ENCODE data around the gene ACE2. TPM values are rescaled to one million over a fixed set of nuclear protein-coding genes. Genes with fewer than 3 reads are reported as not detected.

Gene ACE2
- total RNA-seq, 4 donors from 2014 or later = 6.2 to 76.3 (median 21.5) TPM

DNA sequence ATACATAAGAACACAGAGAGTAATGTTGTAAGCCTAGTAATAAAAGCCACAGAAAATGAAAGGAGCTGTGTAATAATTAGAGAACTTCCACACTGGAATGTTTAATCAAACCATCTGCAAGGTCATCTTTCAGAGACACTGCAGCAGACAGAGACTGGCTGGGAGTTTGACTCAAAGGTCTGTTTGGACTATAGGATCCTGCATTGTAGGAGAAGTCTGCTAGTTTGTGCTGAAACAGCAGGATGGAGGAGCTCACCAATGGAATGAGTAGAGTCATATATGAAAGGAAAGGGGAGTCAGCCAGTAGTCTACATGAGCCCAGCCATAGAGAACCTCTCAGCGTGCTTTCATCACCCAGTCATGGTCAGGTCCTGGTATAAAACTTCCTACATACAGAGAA is 4.5 kb upstream of the ACE2 start:
- TF ChIP-seq, protein P1, sequence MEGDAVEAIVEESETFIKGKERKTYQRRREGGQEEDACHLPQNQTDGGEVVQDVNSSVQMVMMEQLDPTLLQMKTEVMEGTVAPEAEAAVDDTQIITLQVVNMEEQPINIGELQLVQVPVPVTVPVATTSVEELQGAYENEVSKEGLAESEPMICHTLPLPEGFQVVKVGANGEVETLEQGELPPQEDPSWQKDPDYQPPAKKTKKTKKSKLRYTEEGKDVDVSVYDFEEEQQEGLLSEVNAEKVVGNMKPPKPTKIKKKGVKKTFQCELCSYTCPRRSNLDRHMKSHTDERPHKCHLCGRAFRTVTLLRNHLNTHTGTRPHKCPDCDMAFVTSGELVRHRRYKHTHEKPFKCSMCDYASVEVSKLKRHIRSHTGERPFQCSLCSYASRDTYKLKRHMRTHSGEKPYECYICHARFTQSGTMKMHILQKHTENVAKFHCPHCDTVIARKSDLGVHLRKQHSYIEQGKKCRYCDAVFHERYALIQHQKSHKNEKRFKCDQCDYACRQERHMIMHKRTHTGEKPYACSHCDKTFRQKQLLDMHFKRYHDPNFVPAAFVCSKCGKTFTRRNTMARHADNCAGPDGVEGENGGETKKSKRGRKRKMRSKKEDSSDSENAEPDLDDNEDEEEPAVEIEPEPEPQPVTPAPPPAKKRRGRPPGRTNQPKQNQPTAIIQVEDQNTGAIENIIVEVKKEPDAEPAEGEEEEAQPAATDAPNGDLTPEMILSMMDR (IDR thresholded peaks at IDR 0.05) = no peak
- DNase-seq (ENCODE audit: low spot score) = no peak

DNA sequence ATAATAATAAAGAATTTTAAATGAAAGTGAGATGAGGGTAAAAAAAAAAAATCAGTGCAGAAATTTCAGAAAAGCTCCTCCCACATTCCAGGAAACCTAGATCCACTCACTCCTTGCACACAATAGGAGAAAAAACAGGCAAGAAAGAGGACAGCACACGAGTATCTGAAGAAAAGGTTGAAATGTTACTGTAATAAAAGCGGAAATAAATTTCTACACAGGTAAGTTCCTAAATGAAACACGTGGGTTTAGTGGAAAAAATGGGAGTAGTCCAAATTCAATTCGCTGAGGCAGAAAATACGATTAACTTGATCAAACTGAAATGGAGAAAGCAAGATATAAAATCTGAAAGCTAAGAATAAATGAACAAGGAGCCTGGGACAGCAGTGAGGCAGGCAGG is 2.0 kb upstream of the ACE2 start:
- TF ChIP-seq, protein P1 (IDR thresholded peaks at IDR 0.05) = no peak
- ATAC-seq (ENCODE audit: low FRiP score) (no peak), DNase-seq (ENCODE audit: low spot score) (no peak)

More for the DNA sequence above, 4.5 kb upstream of the ACE2 start:
- no peak for ATAC-seq (ENCODE audit: low FRiP score)

DNA sequence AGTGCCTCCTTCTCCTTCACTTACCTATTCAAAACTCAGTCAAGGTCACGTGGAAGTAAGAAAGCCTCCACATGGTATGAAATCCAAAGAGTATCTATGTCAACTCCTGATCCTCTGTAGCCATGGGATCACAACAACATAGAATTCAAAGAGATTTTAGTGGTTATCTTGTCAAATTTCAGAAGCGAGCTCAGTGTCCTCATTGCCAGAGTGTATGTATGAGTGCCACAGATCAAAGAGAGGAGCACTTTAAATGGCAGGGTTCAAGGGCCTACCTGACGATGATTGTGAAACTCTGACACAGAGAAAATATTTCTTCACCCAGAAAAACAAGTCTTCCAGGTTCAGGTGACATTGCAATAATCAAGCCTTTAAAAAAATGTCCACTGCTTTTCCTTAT is 1.2 kb upstream of the ACE2 start:
- DNase-seq (ENCODE audit: low spot score) (no peak), ATAC-seq (ENCODE audit: low FRiP score) (no peak)
- TF ChIP-seq, protein P1 (IDR thresholded peaks at IDR 0.05) = no peak

GRCh38 chrX:15600049-15600448 is 711 bp downstream of the ACE2 start:
- DNase-seq (ENCODE audit: low spot score) = no peak
- no peak for ATAC-seq (ENCODE audit: low FRiP score)
- TF ChIP-seq, protein P1 (IDR thresholded peaks at IDR 0.05) = no peak

GRCh38 chrX:15599461-15599860 is 1.3 kb downstream of the ACE2 start:
- ATAC-seq (ENCODE audit: low FRiP score) (no peak), DNase-seq (ENCODE audit: low spot score) (no peak)
- TF ChIP-seq, protein P1 (IDR thresholded peaks at IDR 0.05) = no peak

DNA sequence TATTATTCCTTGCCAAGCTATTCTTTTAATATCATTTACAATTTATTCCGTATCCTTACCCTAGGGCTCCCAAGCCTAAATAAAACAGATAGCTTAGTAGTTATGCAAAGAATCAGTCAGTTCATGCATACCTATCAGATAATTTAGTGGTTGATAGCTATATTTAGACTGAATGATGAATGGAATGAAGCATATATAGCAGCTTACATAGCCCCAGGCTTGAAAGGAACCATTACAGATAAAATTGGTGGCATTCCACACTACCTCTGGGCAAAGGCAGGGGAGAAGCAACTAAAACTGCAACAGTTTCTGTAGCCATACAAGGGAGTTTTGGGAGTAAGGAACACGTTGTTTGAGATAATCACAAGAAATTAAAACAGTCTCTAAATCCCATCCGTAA is 2.7 kb downstream of the ACE2 start:
- TF ChIP-seq, protein P1 (IDR thresholded peaks at IDR 0.05) = no peak
- no peak for ATAC-seq (ENCODE audit: low FRiP score)
- no peak for DNase-seq (ENCODE audit: low spot score)

GRCh38 chrX:15594371-15594770 is 6.4 kb downstream of the ACE2 start:
- ATAC-seq (ENCODE audit: low FRiP score) (no peak), DNase-seq (ENCODE audit: low spot score) (no peak)
- TF ChIP-seq, protein P1 (IDR thresholded peaks at IDR 0.05) = no peak
